WI38 (cell line): ENCODE results near the gene PAK5.

Source experiments
- H3K4me3 ChIP-seq: 2 replicates; pipeline ENCODE4 v1.5.1; 2011; ENCODE audit warnings: low read depth, mild to moderate bottlenecking, control low read depth, low read length
- TF ChIP-seq, protein P1 (sequence below): IDR thresholded peaks from 2 replicates; pipeline ENCODE4 v1.5.1; 2012; ENCODE audit warnings: low read depth, mild to moderate bottlenecking, control low read depth, low read length

The PAK5 gene

DNA sequence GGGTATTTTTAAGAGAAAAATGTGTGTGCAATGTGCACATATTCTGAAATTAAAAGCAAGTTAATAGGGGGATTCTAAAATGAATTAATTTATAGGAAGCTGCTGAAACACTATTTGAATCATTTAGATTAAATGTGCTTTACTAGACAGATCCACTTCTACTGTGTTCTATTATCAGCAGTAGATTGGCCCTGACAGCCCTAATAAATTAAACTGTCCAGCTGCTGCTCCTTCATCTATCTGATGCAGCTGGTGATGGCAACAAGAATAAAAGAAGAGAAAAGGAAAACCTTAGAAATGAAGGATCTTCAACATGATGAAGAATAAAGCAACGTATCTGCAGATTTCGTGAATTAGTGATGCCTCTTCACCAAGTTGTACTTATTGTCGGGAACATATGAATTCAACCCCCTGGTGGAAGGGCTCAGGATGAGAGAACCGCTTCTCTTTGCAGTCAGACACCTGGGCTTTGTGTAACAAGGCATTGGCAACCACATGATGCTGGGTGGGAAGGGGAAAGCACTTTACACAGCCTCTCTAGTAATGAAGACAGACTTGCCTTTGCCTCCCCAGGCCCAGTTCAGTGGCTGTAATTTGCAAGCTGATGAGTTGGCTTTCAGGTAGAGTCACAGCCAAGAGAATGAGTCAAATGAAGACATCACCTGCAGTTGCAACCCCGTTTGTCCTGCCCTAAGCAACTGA, 230.1 kb downstream of the PAK5 start:
- TF ChIP-seq, protein P1, sequence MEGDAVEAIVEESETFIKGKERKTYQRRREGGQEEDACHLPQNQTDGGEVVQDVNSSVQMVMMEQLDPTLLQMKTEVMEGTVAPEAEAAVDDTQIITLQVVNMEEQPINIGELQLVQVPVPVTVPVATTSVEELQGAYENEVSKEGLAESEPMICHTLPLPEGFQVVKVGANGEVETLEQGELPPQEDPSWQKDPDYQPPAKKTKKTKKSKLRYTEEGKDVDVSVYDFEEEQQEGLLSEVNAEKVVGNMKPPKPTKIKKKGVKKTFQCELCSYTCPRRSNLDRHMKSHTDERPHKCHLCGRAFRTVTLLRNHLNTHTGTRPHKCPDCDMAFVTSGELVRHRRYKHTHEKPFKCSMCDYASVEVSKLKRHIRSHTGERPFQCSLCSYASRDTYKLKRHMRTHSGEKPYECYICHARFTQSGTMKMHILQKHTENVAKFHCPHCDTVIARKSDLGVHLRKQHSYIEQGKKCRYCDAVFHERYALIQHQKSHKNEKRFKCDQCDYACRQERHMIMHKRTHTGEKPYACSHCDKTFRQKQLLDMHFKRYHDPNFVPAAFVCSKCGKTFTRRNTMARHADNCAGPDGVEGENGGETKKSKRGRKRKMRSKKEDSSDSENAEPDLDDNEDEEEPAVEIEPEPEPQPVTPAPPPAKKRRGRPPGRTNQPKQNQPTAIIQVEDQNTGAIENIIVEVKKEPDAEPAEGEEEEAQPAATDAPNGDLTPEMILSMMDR, result no peak
- H3K4me3 ChIP-seq, result no peak overlapping the region

DNA sequence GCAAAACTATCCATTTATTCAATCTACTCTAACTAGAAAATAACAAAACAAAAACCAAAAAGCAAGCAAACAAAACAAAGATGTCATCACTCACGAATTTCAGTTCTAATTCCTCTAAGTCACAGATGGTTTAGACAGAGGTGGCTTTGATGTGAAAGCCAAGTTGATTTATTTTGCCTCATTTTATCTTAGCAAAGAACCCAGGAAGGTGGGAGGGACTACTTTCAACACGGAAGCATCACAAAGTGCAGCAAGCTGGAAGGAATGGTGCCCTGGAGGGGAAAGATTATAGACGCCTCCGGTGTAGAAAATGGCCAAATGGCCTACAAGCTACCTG, 236.1 kb downstream of the PAK5 start:
- no peak overlapping the region for H3K4me3 ChIP-seq
- TF ChIP-seq, protein P1, result no peak

DNA sequence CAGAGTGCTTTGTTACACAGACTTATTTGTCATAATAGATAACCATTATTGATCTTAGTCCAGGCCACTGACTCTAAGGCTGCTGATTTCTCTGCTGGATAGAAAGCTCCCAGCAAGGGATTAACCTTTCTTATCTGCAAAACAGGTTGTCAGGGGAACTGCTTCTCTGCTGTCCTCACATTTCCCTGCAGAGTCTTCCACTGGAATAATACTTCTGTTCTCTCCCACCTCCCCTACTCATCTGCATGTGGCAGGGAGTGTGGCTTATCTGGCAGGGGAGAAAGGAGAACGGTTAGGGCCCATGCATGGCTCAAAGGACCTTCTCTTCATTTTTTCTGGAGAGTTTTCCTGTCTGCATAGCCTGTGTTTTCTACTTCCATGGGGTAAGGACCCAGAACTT, 238.3 kb downstream of the PAK5 start:
- H3K4me3 ChIP-seq, result no peak overlapping the region
- TF ChIP-seq, protein P1, result no peak

DNA sequence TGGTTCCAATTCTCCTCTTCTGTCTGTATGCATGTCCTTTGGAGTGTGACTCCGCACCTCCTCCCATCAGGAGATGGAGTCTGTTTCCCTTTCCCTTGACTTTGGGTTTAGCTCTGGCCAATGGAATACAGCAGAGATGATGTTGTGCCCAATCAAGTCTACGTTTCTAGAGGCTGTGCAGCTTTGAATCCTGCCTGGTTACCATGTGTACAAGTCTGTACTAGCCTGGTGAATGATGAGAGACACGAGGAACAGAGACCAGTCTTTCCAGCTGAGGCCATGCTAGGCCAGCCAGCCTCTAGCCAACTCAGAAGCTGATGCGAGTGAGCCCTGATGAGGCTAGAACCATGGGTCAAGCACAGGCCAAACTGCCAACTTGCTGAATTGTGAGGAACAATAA, 241.3 kb downstream of the PAK5 start:
- TF ChIP-seq, protein P1, result no peak
- H3K4me3 ChIP-seq, result no peak overlapping the region

DNA sequence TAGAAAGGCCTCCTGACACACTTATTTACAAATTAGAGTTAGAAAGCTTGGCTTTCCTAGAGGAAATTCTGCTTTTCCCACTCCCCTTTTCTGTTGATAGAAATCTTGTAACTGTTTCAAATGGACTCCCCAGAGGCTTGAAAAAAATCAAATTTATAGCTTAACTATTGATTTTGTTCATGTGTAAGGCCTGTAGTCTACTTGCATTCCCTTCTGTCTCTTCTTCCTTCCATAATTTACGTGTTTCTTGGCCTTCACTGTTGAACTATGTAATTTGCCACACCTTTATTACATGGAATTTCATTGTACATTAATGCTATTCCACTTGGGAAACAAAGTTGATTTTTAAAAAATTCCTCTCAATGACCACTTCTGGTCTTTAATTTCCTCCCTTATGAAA, 243.1 kb downstream of the PAK5 start:
- H3K4me3 ChIP-seq, result no peak overlapping the region
- TF ChIP-seq, protein P1, result no peak

DNA sequence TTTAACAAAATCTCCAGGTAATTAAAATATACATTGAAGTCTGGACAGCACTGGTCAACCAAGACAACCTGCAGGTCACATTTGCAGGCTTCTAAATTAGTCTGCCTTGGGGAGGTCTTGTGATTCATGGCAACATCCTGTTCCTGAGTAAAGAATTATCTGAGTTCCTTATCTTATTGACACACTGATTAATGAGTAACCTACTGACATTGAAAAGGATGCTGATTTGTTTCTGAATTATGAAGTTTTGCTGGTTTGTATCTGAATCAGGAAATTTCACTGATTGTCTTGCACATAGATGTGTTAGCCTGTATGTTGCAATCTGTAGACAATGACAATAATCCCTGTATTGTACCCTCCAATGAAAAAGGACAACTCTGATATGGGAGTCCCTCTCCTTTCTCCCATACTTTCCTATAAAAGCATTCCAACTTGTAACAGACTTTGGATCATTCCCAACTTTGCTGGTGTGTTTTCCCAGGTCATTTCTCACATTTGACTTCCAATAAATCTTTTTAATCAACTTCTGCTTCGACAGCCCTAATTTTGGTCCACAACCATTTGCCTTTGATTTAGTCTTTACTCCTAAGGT, 244.5 kb downstream of the PAK5 start:
- TF ChIP-seq, protein P1, result no peak
- H3K4me3 ChIP-seq, result no peak overlapping the region

DNA sequence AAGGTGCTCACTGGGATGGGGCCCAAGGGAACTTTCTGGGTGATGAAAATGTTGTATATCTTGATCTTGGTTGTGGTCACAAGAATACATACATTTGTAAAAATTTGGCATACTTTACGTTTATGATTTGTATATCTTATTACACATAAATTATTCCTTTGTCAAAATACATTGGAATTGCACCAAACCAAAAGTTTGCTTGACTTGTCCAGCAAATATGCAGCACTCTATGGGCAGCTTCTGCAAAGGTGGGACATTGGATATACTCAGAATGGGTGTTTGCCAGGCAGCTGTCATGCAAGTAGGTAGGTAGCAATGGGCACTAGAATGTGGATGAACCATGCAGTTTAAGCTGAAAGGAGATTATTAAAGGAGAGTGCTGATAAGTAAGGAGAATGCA, 246.5 kb downstream of the PAK5 start:
- TF ChIP-seq, protein P1, result no peak
- H3K4me3 ChIP-seq, result no peak overlapping the region
